CD14-positive monocyte (primary cell): Measurements from ENCODE around the gene C4BPA. TPM values are rescaled to one million over a fixed set of nuclear protein-coding genes. Genes with fewer than 3 reads are reported as not detected.

Source experiments
- DNase-seq, 3 donors: peaks; one replicate each; pipeline ENCODE4 v3.0.0-alpha.2; 2011 to 2022
- H2AFZ ChIP-seq: 2 replicates; pipeline ENCODE4 v1.6.0; 2012; ENCODE audit warnings: mild to moderate bottlenecking, low read depth, low read length, inconsistent platforms; ENCODE audit not compliant: insufficient read depth, poor library complexity, severe bottlenecking
- H3K27ac ChIP-seq, 2 donors: 1 replicate in 1 of 2; 2 replicates in 1 of 2; pipeline ENCODE4 v1.5.1; 2012 to 2013; ENCODE audit warnings: low read length in 2 of 2, control low read depth in 1 of 2, inconsistent platforms in 1 of 2, low read depth in 1 of 2, mild to moderate bottlenecking in 1 of 2
- H3K27me3 ChIP-seq, 2 donors: one replicate each; pipeline versions ENCODE4 v1.6.0 to v1.6.1; 2011 to 2013; ENCODE audit warnings: low read length in 2 of 2; ENCODE audit not compliant: control insufficient read depth in 2 of 2, insufficient read depth in 2 of 2
- H3K36me3 ChIP-seq, 2 donors: replicated peaks in 1 of 2; 1 replicate in 1 of 2; 2 replicates in 1 of 2; pipeline versions ENCODE4 v1.5.1 to v1.6.1; 2012 to 2013; ENCODE audit warnings: low read length in 2 of 2, control low read depth in 1 of 2, inconsistent platforms in 1 of 2, mild to moderate bottlenecking in 1 of 2; ENCODE audit not compliant: insufficient read depth in 2 of 2, control insufficient read depth in 1 of 2
- H3K4me1 ChIP-seq, 2 donors: 1 replicate in 1 of 2; 2 replicates in 1 of 2; pipeline versions ENCODE4 v1.5.1 to v1.6.1; 2012 to 2013; ENCODE audit warnings: low read length in 2 of 2, control low read depth in 1 of 2, inconsistent platforms in 1 of 2, mild to moderate bottlenecking in 1 of 2, moderate library complexity in 1 of 2; ENCODE audit not compliant: insufficient read depth in 2 of 2, control insufficient read depth in 1 of 2
- H3K4me2 ChIP-seq: replicated peaks from 2 replicates; pipeline ENCODE3; 2012; ENCODE audit warnings: low read length, moderate library complexity, mild to moderate bottlenecking; ENCODE audit not compliant: poor library complexity, severe bottlenecking; ENCODE audit errors: extremely low read depth
- H3K4me3 ChIP-seq, 3 experiments: fragments of 200-600 bp in 1 of 3; sonication (generic) in 1 of 3; replicated peaks in 1 of 3; 1 replicate in 2 of 3; 2 replicates in 1 of 3; pipeline ENCODE4 v1.5.1; 2011 to 2013; ENCODE audit warnings: low read length in 3 of 3, mild to moderate bottlenecking in 3 of 3, control low read depth in 2 of 3, low read depth in 2 of 3, inconsistent platforms in 1 of 3, moderate library complexity in 1 of 3
- H3K79me2 ChIP-seq: 2 replicates; pipeline ENCODE4 v1.6.0; 2012; ENCODE audit warnings: mild to moderate bottlenecking, control low read depth, inconsistent platforms, low read length, moderate library complexity; ENCODE audit not compliant: insufficient read depth
- H3K9ac ChIP-seq: 2 replicates; pipeline ENCODE4 v1.6.0; 2017; ENCODE audit warnings: low read length, mild to moderate bottlenecking; ENCODE audit not compliant: insufficient read depth, poor library complexity, severe bottlenecking
- H3K9me3 ChIP-seq, 2 donors: replicated peaks in 1 of 2; 1 replicate in 1 of 2; 2 replicates in 1 of 2; pipeline versions ENCODE4 v1.5.1 to v1.6.1; 2012 to 2013; ENCODE audit warnings: low read length in 2 of 2, control low read depth in 1 of 2; ENCODE audit not compliant: control insufficient read depth in 1 of 2, insufficient read depth in 1 of 2
- H4K20me1 ChIP-seq: 2 replicates; pipeline ENCODE4 v1.6.0; 2012; ENCODE audit warnings: mild to moderate bottlenecking, low read length, control low read depth, moderate library complexity; ENCODE audit not compliant: insufficient read depth
- H3K27ac Mint-ChIP-seq, 7 donors: one replicate each; pipeline ENCODE4 v1.8.0; 2020; ENCODE audit warnings: mild to moderate bottlenecking in 7 of 7, mixed read lengths in 7 of 7, moderate library complexity in 6 of 7, inconsistent platforms in 2 of 7
- H3K27me3 Mint-ChIP-seq, 3 donors: one replicate each; pipeline ENCODE4 v1.8.0; 2021 to 2022; ENCODE audit warnings: low read depth in 3 of 3, mild to moderate bottlenecking in 3 of 3, mixed read lengths in 3 of 3, moderate library complexity in 3 of 3, inconsistent platforms in 1 of 3
- H3K36me3 Mint-ChIP-seq, 2 donors: one replicate each; pipeline ENCODE4 v1.8.0; 2020; ENCODE audit warnings: mixed read lengths in 2 of 2, inconsistent platforms in 1 of 2, mild to moderate bottlenecking in 1 of 2
- H3K4me1 Mint-ChIP-seq: one replicate; pipeline ENCODE4 v1.8.0; 2020; ENCODE audit warnings: mild to moderate bottlenecking, mixed read lengths
- H3K4me3 Mint-ChIP-seq, 2 donors: one replicate each; pipeline ENCODE4 v1.8.0; 2020; ENCODE audit warnings: mild to moderate bottlenecking in 2 of 2, mixed read lengths in 2 of 2, moderate library complexity in 1 of 2
- H3K9me3 Mint-ChIP-seq, 7 donors: one replicate each; pipeline ENCODE4 v1.8.0; 2020 to 2022; ENCODE audit warnings: mixed read lengths in 7 of 7, mild to moderate bottlenecking in 6 of 7, moderate library complexity in 6 of 7, inconsistent platforms in 2 of 7
- WGBS: methylation state at CpG from one replicate; pipeline ENCODE4 v1.1.5; 2013; ENCODE audit warnings: missing lambda C conversion rate; ENCODE audit not compliant: insufficient coverage; 5-methylcytosine and 5-hydroxymethylcytosine counted together
- intact Hi-C, 2 donors: fragments of 100-400 bp; cut with micrococcal nuclease; formaldehyde crosslinking; loops; one replicate each; pipeline versions ENCODE4 v1.15.0 to v1.15.1; 2023
- polyA plus RNA-seq, 3 donors: library from polyadenylated mRNA; depleted of rRNA in 1 of 3; unstranded in 2 of 3; stranded (reverse) in 1 of 3; fragments of 300-500 nt in 2 of 3; fragments of >200 nt in 1 of 3; fragmentation: Illumina TruSeq in 2 of 3; gene quantifications; 1 replicate in 2 of 3; 2 replicates in 1 of 3; pipeline ENCODE4 v1.2.3, GENCODE V29; 2012 to 2021
- TF ChIP-seq, protein P1 (sequence below): fragments of 200-600 bp; IDR thresholded peaks from one replicate; pipeline ENCODE4 v1.8.0; 2022; ENCODE audit warnings: antibody characterized with exemption, mild to moderate bottlenecking

Gene C4BPA
- polyA plus RNA-seq, 3 donors: 0.09 to 0.25 (median 0.13) TPM

DNA sequence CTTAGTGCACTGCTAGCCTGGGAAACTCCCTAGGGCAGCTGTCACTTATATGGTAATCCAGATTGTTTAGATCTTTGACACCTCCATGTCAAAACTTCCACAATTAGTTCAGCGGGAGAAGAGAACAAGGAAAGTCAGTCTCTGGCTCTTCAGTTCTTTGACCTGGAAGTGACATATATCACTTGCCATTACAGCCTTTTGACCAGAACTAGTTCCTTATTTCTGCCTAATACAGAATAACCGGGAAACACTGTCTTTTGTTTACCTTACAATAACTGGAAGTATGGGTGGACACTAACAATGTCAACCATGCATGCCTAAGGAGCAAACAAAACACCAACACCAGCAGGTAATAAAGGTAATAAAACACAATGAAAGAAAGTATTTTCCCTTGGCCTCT lies 68.3 kb downstream of the C4BPA start:
- no peaks in the 10 kb centered on the region for H3K9me3 ChIP-seq
- no peak overlapping the region for H2AFZ ChIP-seq
- no peaks in the 10 kb centered on the region for H3K36me3 ChIP-seq
- 20% methylated on average over 1 of the region's 2 CpGs for WGBS
- DNase-seq: peak; percentile 8 to 58 (median 54)
- no peaks in the 10 kb centered on the region for H3K27me3 ChIP-seq
- peak overlapping the region in 1 of 3 experiments; percentile 37 for H3K4me3 ChIP-seq
- Mint-ChIP-seq H3K4me1 (peaks cover 25% of the 10 kb centered on the region), H3K4me3 (no peak overlapping the region), H3K27me3 (peaks cover 0 to 2% (median 0%) of the 10 kb centered on the region in 3 donors), H3K36me3 (peaks cover 0 to 3% of the 10 kb centered on the region in 2 donors), H3K9me3 (peaks cover 0 to 6% (median 3%) of the 10 kb centered on the region in 7 donors), H3K27ac (peak overlapping the region; percentile 91 to 97 (median 91))
- intact Hi-C loops: loop anchor here in 1 of 2 donors (10.0 kb wide), 1 partner anchor 142 kb away; no protein-coding TSS in a partner anchor
- H3K4me1 ChIP-seq: peaks cover 21 to 28% of the 10 kb centered on the region in 2 donors
- no peaks in the 10 kb centered on the region for H3K79me2 ChIP-seq
- H4K20me1 ChIP-seq: no peaks in the 10 kb centered on the region
- H3K4me2 ChIP-seq: peak overlapping the region; percentile 43
- H3K9ac ChIP-seq: no peak overlapping the region
- H3K27ac ChIP-seq: peak overlapping the region in 1 of 2 donors; percentile 73
- TF ChIP-seq, protein P1, sequence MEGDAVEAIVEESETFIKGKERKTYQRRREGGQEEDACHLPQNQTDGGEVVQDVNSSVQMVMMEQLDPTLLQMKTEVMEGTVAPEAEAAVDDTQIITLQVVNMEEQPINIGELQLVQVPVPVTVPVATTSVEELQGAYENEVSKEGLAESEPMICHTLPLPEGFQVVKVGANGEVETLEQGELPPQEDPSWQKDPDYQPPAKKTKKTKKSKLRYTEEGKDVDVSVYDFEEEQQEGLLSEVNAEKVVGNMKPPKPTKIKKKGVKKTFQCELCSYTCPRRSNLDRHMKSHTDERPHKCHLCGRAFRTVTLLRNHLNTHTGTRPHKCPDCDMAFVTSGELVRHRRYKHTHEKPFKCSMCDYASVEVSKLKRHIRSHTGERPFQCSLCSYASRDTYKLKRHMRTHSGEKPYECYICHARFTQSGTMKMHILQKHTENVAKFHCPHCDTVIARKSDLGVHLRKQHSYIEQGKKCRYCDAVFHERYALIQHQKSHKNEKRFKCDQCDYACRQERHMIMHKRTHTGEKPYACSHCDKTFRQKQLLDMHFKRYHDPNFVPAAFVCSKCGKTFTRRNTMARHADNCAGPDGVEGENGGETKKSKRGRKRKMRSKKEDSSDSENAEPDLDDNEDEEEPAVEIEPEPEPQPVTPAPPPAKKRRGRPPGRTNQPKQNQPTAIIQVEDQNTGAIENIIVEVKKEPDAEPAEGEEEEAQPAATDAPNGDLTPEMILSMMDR: no peak

DNA sequence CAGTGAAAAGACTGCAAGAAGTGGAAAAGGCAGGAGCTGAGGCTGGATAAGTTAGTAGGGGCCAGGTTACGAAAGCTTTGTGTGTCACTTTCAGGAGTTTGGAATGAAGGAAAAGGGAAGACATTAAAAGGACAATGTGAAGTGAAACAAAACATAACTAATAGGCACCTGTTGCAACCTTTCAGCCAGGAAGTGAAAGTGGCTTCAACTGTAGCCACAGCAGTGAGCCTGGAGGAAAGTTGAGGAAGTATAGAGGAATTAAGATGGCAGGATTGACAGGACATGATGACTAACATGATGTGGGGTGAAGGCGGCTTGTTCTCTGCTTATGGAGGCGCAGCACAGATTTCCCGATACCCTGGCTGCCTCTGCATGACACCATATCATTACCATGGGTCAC lies 68.9 kb downstream of the C4BPA start:
- H3K9ac ChIP-seq: no peak overlapping the region
- Mint-ChIP-seq H3K27ac (peak overlapping the region; percentile 91 to 97 (median 91)), H3K4me3 (peak overlapping the region; percentile 21 to 68), H3K4me1 (peaks cover 24% of the 10 kb centered on the region), H3K27me3 (peaks cover 0 to 2% (median 0%) of the 10 kb centered on the region in 3 donors), H3K9me3 (peaks cover 0 to 6% (median 3%) of the 10 kb centered on the region in 7 donors), H3K36me3 (peaks cover 0 to 3% of the 10 kb centered on the region in 2 donors)
- TF ChIP-seq, protein P1: no peak
- WGBS: 50% methylated on average over 1 of the region's 4 CpGs
- H3K4me1 ChIP-seq: peaks cover 21 to 28% of the 10 kb centered on the region in 2 donors
- H3K4me2 ChIP-seq: peak overlapping the region; percentile 43
- no peaks in the 10 kb centered on the region for H3K9me3 ChIP-seq
- H3K36me3 ChIP-seq: no peaks in the 10 kb centered on the region
- peak; percentile 81 to 95 (median 89) for DNase-seq
- H3K27me3 ChIP-seq: no peaks in the 10 kb centered on the region
- peak overlapping the region; percentile 18 to 73 for H3K27ac ChIP-seq
- H4K20me1 ChIP-seq: no peaks in the 10 kb centered on the region
- no peaks in the 10 kb centered on the region for H3K79me2 ChIP-seq
- H2AFZ ChIP-seq: no peak overlapping the region
- intact Hi-C loops: loop anchor here (1.0 to 10.0 kb wide), 2 partner anchors 32 to 142 kb away; no protein-coding TSS in a partner anchor
- peak overlapping the region in 1 of 3 experiments; percentile 46 for H3K4me3 ChIP-seq
